NCI-H1105 treated with DMSO at 0.1 percent for 48 hours (cell line): ENCODE measurements around the gene ENPEP.
A peak's percentile ranks its signal among the peaks of the same experiment; 100 is the strongest.
"Not testable (repeated sequence)": the region's sequence is repeated elsewhere in the genome, so short reads cannot be mapped to it uniquely, and the experiment has no call there.

Experiments
- DNase-seq: peaks from one replicate; lab custom pipeline; 2025; lab: John Stamatoyannopoulos, UW

Gene ENPEP

GRCh38 chr4:110516106-110516922, 40.4 kb downstream of the ENPEP start:
- DNase-seq = peak; percentile 60

- no peak for DNase-seq
Measured at GRCh38 chr4:110518889-110519490, 43.0 kb downstream of the ENPEP start.

- DNase-seq = no peak
Measured at GRCh38 chr4:110520886-110521285, 44.9 kb downstream of the ENPEP start.

GRCh38 chr4:110526589-110526988, 50.6 kb downstream of the ENPEP start:
- no peak for DNase-seq

DNA sequence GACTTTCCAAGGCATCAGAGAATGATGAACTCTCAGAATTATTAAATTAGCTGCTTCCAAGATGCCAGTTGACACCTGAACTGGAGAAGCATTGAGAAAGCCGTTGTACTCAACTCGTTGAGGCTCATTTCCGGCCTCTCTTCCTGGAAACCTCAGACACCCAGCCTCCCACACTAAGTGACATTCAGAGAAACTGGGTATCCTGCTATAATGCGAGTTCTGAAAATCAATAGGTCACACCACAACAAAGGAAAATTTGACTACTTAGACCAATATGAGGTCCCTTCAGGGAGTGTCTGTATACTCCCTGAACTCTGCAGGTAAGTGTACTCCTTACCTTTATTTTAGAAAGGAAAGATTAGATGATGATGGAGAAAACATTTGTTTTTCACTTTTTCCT, 51.2 kb downstream of the ENPEP start:
- DNase-seq = no peak

- no peak for DNase-seq
Measured at GRCh38 chr4:110532901-110533589, 57.1 kb downstream of the ENPEP start.

DNA sequence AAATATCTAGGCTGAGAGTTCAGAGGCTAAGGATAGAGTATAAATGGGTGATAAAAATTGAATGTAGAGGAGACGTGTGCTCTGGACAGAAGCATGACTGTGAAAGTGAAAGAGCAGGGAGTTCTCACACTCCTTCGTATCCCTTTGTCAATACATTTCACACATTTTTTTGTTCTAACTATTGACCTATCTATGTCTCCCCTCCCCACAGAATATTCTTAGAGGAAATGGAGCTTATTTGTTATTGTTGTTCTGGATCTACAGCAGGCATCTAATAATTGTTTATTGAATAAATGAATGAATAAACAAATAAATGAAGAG, 57.6 kb downstream of the ENPEP start:
- DNase-seq = no peak

GRCh38 chr4:110533940-110534339, 58.0 kb downstream of the ENPEP start:
- DNase-seq = no peak

DNA sequence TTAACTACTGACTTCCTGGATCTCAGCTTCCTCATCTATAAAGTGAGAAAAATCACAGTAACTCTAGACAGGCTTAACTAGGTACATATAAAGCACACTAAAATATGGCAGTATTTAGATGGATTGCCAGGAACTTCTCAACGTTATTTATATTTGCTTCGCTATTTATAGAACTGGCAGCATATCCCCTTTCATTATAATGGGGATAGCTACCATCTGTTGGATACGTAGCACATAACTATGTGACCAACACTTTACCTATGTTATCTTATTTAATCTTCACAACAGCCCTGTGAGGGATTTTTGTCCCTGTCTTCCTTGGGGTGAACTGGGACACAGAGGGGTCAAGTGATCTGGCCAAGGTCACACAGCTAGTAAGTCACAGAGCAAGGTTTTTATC, 64.6 kb downstream of the ENPEP start:
- no peak for DNase-seq

GRCh38 chr4:110540982-110541451, 65.1 kb downstream of the ENPEP start:
- DNase-seq = no peak

GRCh38 chr4:110543577-110543976, 67.6 kb downstream of the ENPEP start:
- DNase-seq = no peak

DNA sequence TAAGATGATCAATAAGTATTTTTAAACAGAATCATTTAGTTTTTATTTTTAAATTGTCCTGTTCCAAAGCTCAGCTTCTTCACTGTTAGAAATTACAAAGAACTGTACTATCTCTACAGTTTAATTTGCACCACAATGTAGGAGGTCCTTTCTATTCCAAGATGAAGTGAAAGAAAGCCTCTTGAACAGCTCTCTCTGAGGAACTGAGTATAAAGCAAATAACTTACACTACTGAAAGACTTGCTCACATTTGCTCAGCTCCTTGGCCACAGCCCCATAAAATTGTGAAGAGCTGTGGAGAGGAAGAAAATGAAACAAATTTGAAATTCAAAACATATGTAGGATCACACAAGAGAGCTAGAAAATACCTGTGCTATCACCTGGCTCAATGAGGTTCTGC, 68.6 kb downstream of the ENPEP start:
- DNase-seq = no peak

GRCh38 chr4:110550260-110550659, 74.3 kb downstream of the ENPEP start:
- DNase-seq = no peak

DNA sequence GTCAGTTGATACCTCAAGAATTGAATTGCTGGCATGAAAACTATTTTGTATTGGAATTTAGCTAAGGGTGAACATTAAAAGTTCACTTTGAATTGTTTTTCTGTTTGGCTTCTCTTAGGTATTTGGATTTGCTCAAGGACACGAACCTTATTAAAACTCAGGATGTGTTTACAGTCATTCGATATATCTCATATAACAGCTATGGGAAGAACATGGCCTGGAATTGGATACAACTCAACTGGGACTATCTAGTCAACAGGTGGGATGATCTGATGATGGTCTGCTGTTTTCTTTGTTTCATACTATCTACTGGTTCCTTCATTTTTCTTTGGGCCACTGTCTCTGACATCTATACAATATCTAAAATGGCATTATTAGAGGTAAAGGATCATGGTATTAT, 77.2 kb downstream of the ENPEP start:
- no peak for DNase-seq

DNA sequence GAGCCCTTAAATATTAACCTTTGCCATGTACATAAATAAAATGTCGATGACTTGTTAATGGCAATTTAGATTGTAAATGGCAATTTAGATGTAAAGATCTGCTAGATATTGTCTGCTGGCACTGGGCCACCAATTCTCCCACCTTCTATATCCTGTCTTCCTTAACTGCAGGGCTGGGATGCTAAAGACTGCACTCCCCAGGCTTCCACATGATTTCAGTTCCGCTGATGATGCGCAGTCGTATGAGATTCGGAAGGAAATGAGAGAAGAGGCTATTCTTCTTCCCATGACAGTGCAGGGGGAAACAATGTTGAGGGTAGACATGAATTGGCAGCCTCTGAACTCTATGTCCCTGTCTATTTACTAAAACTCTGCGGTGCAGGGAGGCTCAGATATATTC, 91.3 kb downstream of the ENPEP start:
- no peak for DNase-seq

GRCh38 chr4:110576696-110577095, 100.7 kb downstream of the ENPEP start:
- not testable (repeated sequence) for DNase-seq

GRCh38 chr4:110586131-110586850, 110.3 kb downstream of the ENPEP start:
- DNase-seq = no peak

DNA sequence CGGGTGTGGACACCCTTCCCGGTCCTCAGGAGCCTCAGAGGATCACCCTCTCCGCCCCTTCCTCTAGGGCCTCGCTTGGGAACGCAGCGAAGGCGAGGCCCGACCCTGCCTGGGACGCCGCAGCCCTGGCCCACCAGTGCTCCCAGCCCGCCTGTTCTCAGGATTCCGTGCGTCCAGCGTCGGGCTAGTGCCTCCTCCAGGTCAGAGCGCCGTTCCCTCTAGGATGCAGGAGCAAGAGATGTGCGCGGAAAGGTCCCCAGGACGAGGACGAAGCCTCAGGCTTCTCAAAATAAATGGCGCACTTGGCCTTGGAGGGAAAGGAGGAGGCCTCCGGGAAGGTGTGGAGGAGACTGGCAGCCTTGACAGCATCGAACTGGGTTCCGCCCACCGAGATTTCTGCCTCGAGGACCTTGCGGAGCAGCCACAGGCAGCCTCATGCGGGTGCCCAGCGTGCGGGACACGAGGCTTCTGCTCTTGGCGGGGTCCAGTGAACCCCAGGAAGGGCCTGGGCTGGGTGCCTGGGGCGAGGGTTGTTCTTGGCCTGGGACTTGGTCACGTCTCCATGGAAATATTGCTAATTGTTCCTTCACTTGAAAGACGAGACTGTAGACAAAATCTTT, 111.8 kb downstream of the ENPEP start:
- no peak for DNase-seq

GRCh38 chr4:110589297-110589696, 113.3 kb downstream of the ENPEP start:
- DNase-seq = no peak

DNA sequence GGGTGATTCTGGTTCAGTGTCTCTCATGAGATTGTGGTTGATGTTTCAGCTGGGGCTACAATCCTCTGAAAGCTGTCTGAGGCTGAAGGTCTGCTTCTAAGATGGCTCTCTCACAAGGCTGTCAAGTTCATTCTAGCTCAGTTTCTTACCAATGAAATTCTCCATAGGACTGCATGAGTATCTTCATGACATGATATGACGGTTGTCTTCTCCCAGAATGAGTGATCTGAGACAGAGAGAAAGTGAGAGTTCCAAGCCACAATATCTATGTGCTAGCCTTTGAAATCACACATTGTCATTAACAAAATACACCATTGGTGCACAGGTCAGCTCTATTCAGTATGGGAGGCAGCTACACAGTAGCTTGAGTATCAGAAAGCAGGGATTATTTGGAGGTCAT, 119.6 kb downstream of the ENPEP start:
- no peak for DNase-seq

- no peak for DNase-seq
Measured at GRCh38 chr4:110596431-110596830, 120.5 kb downstream of the ENPEP start.

- DNase-seq = no peak
Measured at GRCh38 chr4:110597582-110597981, 121.6 kb downstream of the ENPEP start.
